AML-193 (cell line): ENCODE data around the gene E2F2.

Experiments used
- DNase-seq, 2 experiments: peaks; one replicate each; lab custom pipeline; 2025; lab: John Stamatoyannopoulos, UW

E2F2 gene

GRCh38 chr1:23462766-23463165 is 68.3 kb downstream of the E2F2 start:
- DNase-seq, result no peak

GRCh38 chr1:23461050-23461449 is 70.0 kb downstream of the E2F2 start:
- no peak for DNase-seq

- no peak for DNase-seq
Observed at GRCh38 chr1:23460519-23460918, 70.5 kb downstream of the E2F2 start.

- DNase-seq, result no peak
Observed at GRCh38 chr1:23459338-23459757, 71.7 kb downstream of the E2F2 start.
